Kidney epithelial cell (primary cell): ENCODE measurements around the gene KSR2. TPM values are rescaled to one million over a fixed set of nuclear protein-coding genes. Genes with fewer than 3 reads are reported as not detected.

Experiments
- DNase-seq: peaks from one replicate; pipeline ENCODE4 v3.0.0-alpha.2; 2010; ENCODE audit warnings: low read depth
- H3K27me3 ChIP-seq: 2 replicates; pipeline ENCODE4 v1.6.0; 2011; ENCODE audit warnings: low read length; ENCODE audit not compliant: control insufficient read depth, insufficient read depth
- H3K36me3 ChIP-seq: 2 replicates; pipeline ENCODE4 v1.5.1; 2011; ENCODE audit warnings: low read length; ENCODE audit not compliant: control insufficient read depth, insufficient read depth
- H3K4me3 ChIP-seq: 2 replicates; pipeline ENCODE4 v1.5.1; 2011; ENCODE audit warnings: low read depth, mild to moderate bottlenecking, control low read depth, low read length
- total RNA-seq: library from RNA; depleted of rRNA; stranded (reverse); fragments of >200 nt; gene quantifications from 2 replicates; pipeline ENCODE4 v1.2.3, GENCODE V29; 2015
- TF ChIP-seq, protein P1 (sequence below): IDR thresholded peaks from 2 replicates; pipeline ENCODE4 v1.5.1; 2011; ENCODE audit warnings: mild to moderate bottlenecking, moderate library complexity, low read length, control low read depth, inconsistent platforms; ENCODE audit not compliant: insufficient read depth, poor library complexity, severe bottlenecking

Gene KSR2
- total RNA-seq, 1 donor from 2014 or later = 0.29 TPM

DNA sequence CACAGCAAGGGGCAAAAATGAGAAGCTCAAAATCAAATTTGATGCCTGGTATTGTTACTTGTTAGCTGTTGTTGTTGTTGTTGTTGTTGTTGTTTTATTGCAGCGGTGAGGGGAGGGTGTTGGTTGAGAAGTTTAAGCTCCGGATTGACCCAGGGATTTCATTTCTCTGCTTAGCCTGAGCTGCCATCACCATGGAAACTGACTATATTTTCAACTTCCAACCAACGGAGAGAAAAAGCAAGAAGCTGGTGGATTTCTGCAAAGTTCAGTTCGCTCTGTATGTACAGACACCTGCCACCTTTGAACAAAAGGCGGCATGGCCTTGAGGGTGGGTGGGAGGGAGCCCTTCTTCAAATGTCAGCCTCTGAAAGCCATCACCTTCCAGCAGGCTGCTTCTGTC, 412.9 kb downstream of the KSR2 start:
- no peaks in the 10 kb centered on the region for H3K36me3 ChIP-seq
- DNase-seq = no peak
- TF ChIP-seq, protein P1, sequence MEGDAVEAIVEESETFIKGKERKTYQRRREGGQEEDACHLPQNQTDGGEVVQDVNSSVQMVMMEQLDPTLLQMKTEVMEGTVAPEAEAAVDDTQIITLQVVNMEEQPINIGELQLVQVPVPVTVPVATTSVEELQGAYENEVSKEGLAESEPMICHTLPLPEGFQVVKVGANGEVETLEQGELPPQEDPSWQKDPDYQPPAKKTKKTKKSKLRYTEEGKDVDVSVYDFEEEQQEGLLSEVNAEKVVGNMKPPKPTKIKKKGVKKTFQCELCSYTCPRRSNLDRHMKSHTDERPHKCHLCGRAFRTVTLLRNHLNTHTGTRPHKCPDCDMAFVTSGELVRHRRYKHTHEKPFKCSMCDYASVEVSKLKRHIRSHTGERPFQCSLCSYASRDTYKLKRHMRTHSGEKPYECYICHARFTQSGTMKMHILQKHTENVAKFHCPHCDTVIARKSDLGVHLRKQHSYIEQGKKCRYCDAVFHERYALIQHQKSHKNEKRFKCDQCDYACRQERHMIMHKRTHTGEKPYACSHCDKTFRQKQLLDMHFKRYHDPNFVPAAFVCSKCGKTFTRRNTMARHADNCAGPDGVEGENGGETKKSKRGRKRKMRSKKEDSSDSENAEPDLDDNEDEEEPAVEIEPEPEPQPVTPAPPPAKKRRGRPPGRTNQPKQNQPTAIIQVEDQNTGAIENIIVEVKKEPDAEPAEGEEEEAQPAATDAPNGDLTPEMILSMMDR = no peak
- no peak overlapping the region for H3K4me3 ChIP-seq
- no peaks in the 10 kb centered on the region for H3K27me3 ChIP-seq

DNA sequence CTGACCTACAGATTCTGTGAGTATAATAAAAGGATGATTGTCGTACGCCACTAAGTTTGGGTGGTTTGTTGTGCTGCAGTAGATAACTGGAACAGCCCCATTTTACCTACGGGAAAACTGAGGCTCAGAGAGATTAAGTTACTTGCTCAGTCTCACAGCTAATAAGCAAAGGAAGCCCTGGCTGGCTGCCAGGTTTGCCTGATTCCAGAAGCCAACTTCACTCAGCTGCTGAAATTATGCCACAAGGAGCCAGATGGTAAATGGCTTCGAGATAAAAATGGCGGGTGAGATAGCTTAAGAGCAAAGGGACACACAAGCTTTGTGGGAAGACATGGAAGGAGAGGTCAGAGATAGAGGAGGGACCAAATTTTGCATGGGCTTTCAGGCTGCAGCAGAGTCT, 415.8 kb downstream of the KSR2 start:
- H3K36me3 ChIP-seq = no peaks in the 10 kb centered on the region
- H3K27me3 ChIP-seq = no peaks in the 10 kb centered on the region
- H3K4me3 ChIP-seq = no peak overlapping the region
- TF ChIP-seq, protein P1 = no peak
- no peak for DNase-seq

DNA sequence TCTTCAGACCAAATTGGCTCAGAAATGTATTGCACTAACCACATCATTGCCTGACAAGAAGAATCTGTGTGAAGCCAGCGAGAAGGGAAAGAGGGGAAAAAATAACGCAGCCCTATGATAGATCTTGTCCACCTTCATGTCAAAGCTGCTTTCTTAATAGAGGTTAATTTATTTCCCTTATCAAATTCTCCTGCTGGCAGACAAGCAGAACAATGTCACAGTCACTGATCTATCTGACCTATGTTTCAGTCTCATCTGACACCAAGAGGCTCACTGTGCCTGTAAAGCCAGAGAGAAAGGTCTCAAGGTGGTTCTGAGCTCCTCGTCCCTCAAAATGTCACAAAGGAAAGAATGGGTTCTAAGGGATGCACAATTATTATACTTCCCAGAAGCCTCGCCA, 417.1 kb downstream of the KSR2 start:
- no peak for DNase-seq
- TF ChIP-seq, protein P1 = no peak
- Histone ChIP-seq H3K36me3 (no peaks in the 10 kb centered on the region), H3K27me3 (no peaks in the 10 kb centered on the region), H3K4me3 (no peak overlapping the region)

DNA sequence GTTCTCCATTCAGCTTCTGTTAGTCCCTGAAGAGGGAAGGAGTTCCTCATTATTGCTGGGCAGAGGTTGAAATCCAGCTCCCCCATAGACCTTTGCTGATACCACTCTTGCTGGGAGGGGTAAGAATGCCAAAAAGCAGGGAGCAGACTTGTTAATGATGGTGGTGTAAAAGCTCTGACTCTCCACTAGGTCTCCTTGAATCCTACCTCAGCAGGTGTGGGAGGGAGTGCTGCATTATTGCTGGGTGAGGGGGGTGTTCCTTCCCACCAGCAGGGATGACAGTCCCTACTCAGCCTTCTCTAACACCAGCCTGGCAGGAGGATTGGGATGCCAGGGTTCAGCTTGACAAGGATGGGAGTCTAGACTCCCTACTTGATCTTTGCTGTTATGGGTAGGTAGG, 421.6 kb downstream of the KSR2 start:
- H3K4me3 ChIP-seq = no peak overlapping the region
- no peak for DNase-seq
- H3K27me3 ChIP-seq = no peaks in the 10 kb centered on the region
- no peaks in the 10 kb centered on the region for H3K36me3 ChIP-seq
- TF ChIP-seq, protein P1 = no peak

DNA sequence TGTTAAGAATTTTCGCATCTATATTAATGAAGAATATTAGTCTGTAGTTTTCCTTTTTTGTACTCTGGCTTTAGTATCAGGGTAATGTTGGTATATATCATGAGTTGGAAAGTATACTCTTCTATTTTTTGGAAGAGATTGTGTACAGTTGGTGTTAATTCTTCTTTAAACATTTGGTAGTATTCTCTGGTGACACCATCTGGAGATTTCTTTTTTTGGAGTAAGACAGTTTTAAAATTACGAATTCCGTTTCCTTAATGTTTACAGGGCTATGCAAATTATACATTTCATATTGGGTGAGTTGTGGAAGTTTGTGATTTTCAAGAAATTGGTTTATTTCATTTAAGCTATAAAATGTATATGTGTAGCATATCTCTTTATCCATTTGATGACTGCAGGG, 423.6 kb downstream of the KSR2 start:
- Histone ChIP-seq H3K27me3 (no peaks in the 10 kb centered on the region), H3K36me3 (no peaks in the 10 kb centered on the region), H3K4me3 (no peak overlapping the region)
- TF ChIP-seq, protein P1 = no peak
- no peak for DNase-seq

DNA sequence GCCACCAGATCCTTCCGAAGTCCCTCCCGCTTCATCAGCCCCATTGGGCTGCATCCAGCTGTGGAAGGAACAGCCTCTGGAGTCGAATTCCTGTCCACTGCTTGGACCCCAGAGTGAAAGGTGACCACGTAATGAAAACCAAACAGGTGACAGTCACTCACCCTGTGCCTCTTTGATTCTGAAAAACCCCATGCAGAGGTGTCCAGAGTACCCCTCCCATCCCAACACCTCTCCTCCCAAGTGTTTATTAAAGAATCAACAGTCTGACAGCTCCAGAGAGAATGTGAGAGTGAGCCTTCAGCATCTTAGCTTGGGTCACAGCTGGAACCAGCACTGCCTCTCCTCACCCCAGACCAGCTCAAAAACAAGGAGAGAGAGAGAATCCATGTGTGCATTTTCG, 428.8 kb downstream of the KSR2 start:
- DNase-seq = no peak
- H3K4me3 ChIP-seq = no peak overlapping the region
- H3K36me3 ChIP-seq = no peaks in the 10 kb centered on the region
- TF ChIP-seq, protein P1 = no peak
- H3K27me3 ChIP-seq = no peaks in the 10 kb centered on the region
